ENCODE results near the gene BMAL2.

- TF ChIP-seq CTCF (IDR thresholded peaks at IDR 0.05) (no peak), POLR2A (IDR thresholded peaks at IDR 0.05) (no peak)
Observed at GRCh38 chr12:27293463-27293862, 39.2 kb upstream of the BMAL2 start.
